OCI-LY3 (cell line): ENCODE measurements around the gene MAFB.

ENCODE experiments used
- H2AFZ ChIP-seq: fragments of 200-600, 300-600 bp; shearing (Covaris generic); 2 replicates; pipeline ENCODE4 v1.6.0; 2014; ENCODE audit warnings: antibody characterized with exemption, low read depth, low read length
- H3K27ac ChIP-seq: fragments of 200-600, 300-600 bp; sonication (generic); 2 replicates; pipeline ENCODE4 v1.5.1; 2014; ENCODE audit warnings: mild to moderate bottlenecking, low read length, moderate library complexity, mixed read lengths
- H3K27me3 ChIP-seq: fragments of 200-600, 300-600 bp; sonication (generic); 2 replicates; pipeline ENCODE4 v1.6.1; 2014; ENCODE audit warnings: low read depth, low read length, mixed read lengths
- H3K36me3 ChIP-seq: fragments of 200-600, 300-600 bp; sonication (generic); replicated peaks from 2 replicates; pipeline ENCODE3; 2014; ENCODE audit warnings: low read depth, low read length, mixed read lengths
- H3K4me1 ChIP-seq: fragments of 300-600, 200-600 bp; sonication (generic); 2 replicates; pipeline ENCODE4 v1.6.1; 2014; ENCODE audit warnings: low read length, mixed read lengths
- H3K4me2 ChIP-seq: fragments of 200-600, 300-600 bp; sonication (generic); 2 replicates; pipeline ENCODE4 v1.6.1; 2014; ENCODE audit warnings: low read length, mixed read lengths
- H3K4me3 ChIP-seq: fragments of 300-600, 200-600 bp; sonication (generic); 2 replicates; pipeline ENCODE4 v1.5.1; 2014; ENCODE audit warnings: antibody characterized with exemption, mild to moderate bottlenecking, low read length, moderate library complexity
- H3K79me2 ChIP-seq: fragments of 300-600, 200-600 bp; shearing (Covaris generic); 2 replicates; pipeline ENCODE4 v1.6.1; 2014; ENCODE audit warnings: mild to moderate bottlenecking, low read length, mixed read lengths
- H3K9ac ChIP-seq: fragments of 300-600, 200-600 bp; shearing (Covaris generic); 2 replicates; pipeline ENCODE4 v1.6.0; 2014; ENCODE audit warnings: mild to moderate bottlenecking, low read length, moderate library complexity
- H3K9me3 ChIP-seq: fragments of 200-600, 300-600 bp; shearing (Covaris generic); 2 replicates; pipeline ENCODE4 v1.6.1; 2014; ENCODE audit warnings: low read length, mixed read lengths; ENCODE audit not compliant: insufficient read depth
- H4K20me1 ChIP-seq: fragments of 200-600, 300-600 bp; sonication (generic); 2 replicates; pipeline ENCODE4 v1.6.1; 2016; ENCODE audit warnings: low read length, mixed read lengths; ENCODE audit not compliant: insufficient read depth
- CTCF ChIP-seq: fragments of 200-600, 300-600 bp; sonication (generic); IDR thresholded peaks from 2 replicates; pipeline ENCODE4 v1.5.1; 2014; ENCODE audit warnings: antibody characterized with exemption, low read length, low read depth
- EZH2phosphoT487 ChIP-seq: fragments of 200-600 bp; shearing (Covaris generic); IDR thresholded peaks from 2 replicates; pipeline ENCODE4 v1.6.1; 2018; ENCODE audit warnings: antibody characterized with exemption, mixed run types, low read depth

Gene MAFB

GRCh38 chr20:40648210-40649072 lies 40.6 kb downstream of the MAFB start:
- H3K27ac ChIP-seq = no peak overlapping the region
- H3K4me2 ChIP-seq = no peak overlapping the region
- no peak overlapping the region for H2AFZ ChIP-seq
- no peaks in the 10 kb centered on the region for H3K9me3 ChIP-seq
- H3K27me3 ChIP-seq = peaks cover 5% of the 10 kb centered on the region; the same call in 1 of the 2 replicates
- H3K9ac ChIP-seq = no peak overlapping the region
- TF ChIP-seq EZH2phosphoT487 (no peak), CTCF (no peak)
- H3K4me3 ChIP-seq = no peak overlapping the region
- H4K20me1 ChIP-seq = no peaks in the 10 kb centered on the region
- H3K36me3 ChIP-seq = no peaks in the 10 kb centered on the region
- no peaks in the 10 kb centered on the region for H3K79me2 ChIP-seq
- no peaks in the 10 kb centered on the region for H3K4me1 ChIP-seq

GRCh38 chr20:40646813-40647212 lies 42.2 kb downstream of the MAFB start:
- no peak for TF ChIP-seq EZH2phosphoT487
- TF ChIP-seq CTCF = no peak
- peaks cover 5% of the 10 kb centered on the region; the same call in 1 of the 2 replicates for H3K27me3 ChIP-seq
- H3K4me1 ChIP-seq = no peaks in the 10 kb centered on the region

GRCh38 chr20:40646361-40646760 lies 42.7 kb downstream of the MAFB start:
- Histone ChIP-seq H3K27me3 (peaks cover 5% of the 10 kb centered on the region; the same call in 1 of the 2 replicates), H3K9me3 (no peaks in the 10 kb centered on the region), H3K4me3 (no peak overlapping the region), H3K9ac (no peak overlapping the region), H4K20me1 (no peaks in the 10 kb centered on the region), H3K79me2 (no peaks in the 10 kb centered on the region), H3K36me3 (no peaks in the 10 kb centered on the region), H2AFZ (no peak overlapping the region), H3K4me1 (no peaks in the 10 kb centered on the region), H3K27ac (no peak overlapping the region), H3K4me2 (no peak overlapping the region)
- TF ChIP-seq EZH2phosphoT487 (no peak), CTCF (no peak)

More at GRCh38 chr20:40646813-40647212, 42.2 kb downstream of the MAFB start:
- no peak overlapping the region for H3K27ac ChIP-seq
- no peak overlapping the region for H3K9ac ChIP-seq
- H3K79me2 ChIP-seq = no peaks in the 10 kb centered on the region
- H3K4me3 ChIP-seq = no peak overlapping the region
- H4K20me1 ChIP-seq = no peaks in the 10 kb centered on the region
- no peaks in the 10 kb centered on the region for H3K36me3 ChIP-seq
- H3K9me3 ChIP-seq = no peaks in the 10 kb centered on the region
- H3K4me2 ChIP-seq = no peak overlapping the region
- H2AFZ ChIP-seq = no peak overlapping the region

- Histone ChIP-seq H3K4me1 (no peaks in the 10 kb centered on the region), H2AFZ (no peak overlapping the region), H3K4me2 (no peak overlapping the region), H3K9ac (no peak overlapping the region), H3K9me3 (no peaks in the 10 kb centered on the region), H3K27me3 (peaks cover 5% of the 10 kb centered on the region; the same call in 1 of the 2 replicates), H3K36me3 (no peaks in the 10 kb centered on the region), H4K20me1 (no peaks in the 10 kb centered on the region), H3K27ac (no peak overlapping the region), H3K4me3 (no peak overlapping the region), H3K79me2 (no peaks in the 10 kb centered on the region)
- no peak for TF ChIP-seq EZH2phosphoT487
- no peak for TF ChIP-seq CTCF
Observed at GRCh38 chr20:40644863-40645262, 44.2 kb downstream of the MAFB start.
